Measurements from ENCODE around the gene CLEC17A. TPM values are rescaled to one million over a fixed set of nuclear protein-coding genes. Genes with fewer than 3 reads are reported as not detected.

Gene CLEC17A, protein sequence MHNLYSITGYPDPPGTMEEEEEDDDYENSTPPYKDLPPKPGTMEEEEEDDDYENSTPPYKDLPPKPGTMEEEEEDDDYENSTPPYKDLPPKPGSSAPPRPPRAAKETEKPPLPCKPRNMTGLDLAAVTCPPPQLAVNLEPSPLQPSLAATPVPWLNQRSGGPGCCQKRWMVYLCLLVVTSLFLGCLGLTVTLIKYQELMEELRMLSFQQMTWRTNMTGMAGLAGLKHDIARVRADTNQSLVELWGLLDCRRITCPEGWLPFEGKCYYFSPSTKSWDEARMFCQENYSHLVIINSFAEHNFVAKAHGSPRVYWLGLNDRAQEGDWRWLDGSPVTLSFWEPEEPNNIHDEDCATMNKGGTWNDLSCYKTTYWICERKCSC
- under 0.01 TPM in 1 of 2 replicates, not detected in the other for total RNA-seq

GRCh38 chr19:14582894-14583340 lies at the start of gene CLEC17A:
CLEC17A (plus strand) TSS chr19:14583084; CDS start chr19:14583161, 77 bp downstream.

GRCh38 chr19:14571695-14572490 lies 11.0 kb upstream of the CLEC17A start, which contains the start of gene NDUFB7:
NDUFB7 (minus strand) TSS chr19:14572066; CDS start chr19:14572000, 66 bp downstream.

Small RNA genes lying within 50 kb of the gene (small RNA-seq; reads per million reads assigned to genes)
- gene AC022149.2 (not detected), gene RN7SL842P (not detected)

Other genes with a start within 250 kb of the CLEC17A start
- 34.9 and 60.0 TPM in 2 replicates for gene ADGRE5, start 201.6 kb upstream of the CLEC17A start, total RNA-seq
- gene DDX39A, start 163.7 kb upstream of the CLEC17A start, total RNA-seq, result 73.9 and 99.9 TPM in 2 replicates
- gene PKN1, start 149.8 kb upstream of the CLEC17A start, total RNA-seq, result 126 and 147 TPM in 2 replicates
- gene PTGER1, start 107.7 kb upstream of the CLEC17A start, total RNA-seq, result 1.8 and 12.5 TPM in 2 replicates
- 82.7 and 112 TPM in 2 replicates for gene GIPC1, start 87.0 kb upstream of the CLEC17A start, total RNA-seq
- 58.4 and 66.5 TPM in 2 replicates for gene DNAJB1, start 64.7 kb upstream of the CLEC17A start, total RNA-seq
- gene TECR, start 53.5 kb upstream of the CLEC17A start, total RNA-seq, result 39.1 and 40.1 TPM in 2 replicates
- gene NDUFB7, start 11.0 kb upstream of the CLEC17A start, total RNA-seq, result 200 and 337 TPM in 2 replicates
- under 0.01 TPM in 1 of 2 replicates, not detected in the other for gene ADGRE3, start 91.8 kb downstream of the CLEC17A start, total RNA-seq
- 15.8 and 20.7 TPM in 2 replicates for gene ZNF333, start 107.0 kb downstream of the CLEC17A start, total RNA-seq
- gene ADGRE2, start 195.5 kb downstream of the CLEC17A start, total RNA-seq, result 1.1 and 3.7 TPM in 2 replicates